ENCODE data around the gene SRR. TPM values are rescaled to one million over a fixed set of nuclear protein-coding genes. Genes with fewer than 3 reads are reported as not detected.
"Not testable (repeated sequence)": the region's sequence is repeated elsewhere in the genome, so short reads cannot be mapped to it uniquely, and the experiment has no call there.

The SRR gene
- total and polyA plus RNA-seq, 4 donors = 2.9 to 10.3 (median 4.3) TPM

- H3K27ac ChIP-seq (ENCODE audit: low read depth in 1 of 2, low read length in 2 of 2) = peak overlapping the region; percentile 73 to 85
- TF ChIP-seq MAX (IDR thresholded peaks at IDR 0.05) = no peak
- no peak for TF ChIP-seq HNF4G (IDR thresholded peaks at IDR 0.05)
- TF ChIP-seq FOXA2 (IDR thresholded peaks at IDR 0.05) = peak; percentile 49
- TF ChIP-seq HNF4A (conservative IDR thresholded peaks at IDR 0.05) = peak; percentile 59 to 63
- peak; percentile 79 to 83 for TF ChIP-seq JUND (IDR thresholded peaks at IDR 0.05)
- TF ChIP-seq RXRA (IDR thresholded peaks at IDR 0.05) = peak; percentile 6 to 18
- TF ChIP-seq FOXA1 (IDR thresholded peaks at IDR 0.05) = peak; percentile 11
- peak; percentile 42 for TF ChIP-seq SP1 (IDR thresholded peaks at IDR 0.05)
- TF ChIP-seq ZBTB33 (IDR thresholded peaks at IDR 0.05) = no peak
- no peak overlapping the region for H3K4me3 ChIP-seq (ENCODE audit: low read depth in 1 of 3, low read length in 3 of 3)
- DNase-seq (ENCODE audit: low spot score) = no peak
- H3K9me3 ChIP-seq (ENCODE audit: control insufficient read depth in 4 of 4, low read length in 3 of 4) = no peaks in the 10 kb centered on the region
- peaks cover 0 to 11% (median 7%) of the 10 kb centered on the region in 4 donors for H3K4me1 ChIP-seq (ENCODE audit: control insufficient read depth in 4 of 4, insufficient read depth in 4 of 4, low read length in 3 of 4)
- WGBS = 40% methylated on average over 6 of the region's 6 CpGs
- peak overlapping the region; percentile 15 to 74 for H3K9ac ChIP-seq (ENCODE audit: low read depth in 1 of 2, low read length in 2 of 2)
- no peaks in the 10 kb centered on the region for H3K27me3 ChIP-seq (ENCODE audit: control insufficient read depth in 4 of 4, insufficient read depth in 4 of 4, low read length in 3 of 4)
- no peaks in the 10 kb centered on the region for H3K36me3 ChIP-seq (ENCODE audit: control insufficient read depth in 4 of 4, insufficient read depth in 3 of 4, low read depth in 1 of 4, low read length in 3 of 4)
Measured at GRCh38 chr17:2309338-2310154, 5.8 kb downstream of the SRR start.

- H3K36me3 ChIP-seq (ENCODE audit: control insufficient read depth in 4 of 4, insufficient read depth in 3 of 4, low read depth in 1 of 4, low read length in 3 of 4) = no peaks in the 10 kb centered on the region
- no peak overlapping the region for H3K4me3 ChIP-seq (ENCODE audit: low read depth in 1 of 3, low read length in 3 of 3)
- DNase-seq (ENCODE audit: low spot score) = no peak
- H3K27me3 ChIP-seq (ENCODE audit: control insufficient read depth in 4 of 4, insufficient read depth in 4 of 4, low read length in 3 of 4) = no peaks in the 10 kb centered on the region
- TF ChIP-seq SP1 (IDR thresholded peaks at IDR 0.05) (no peak), TAF1 (conservative IDR thresholded peaks at IDR 0.05) (no peak), ZBTB33 (IDR thresholded peaks at IDR 0.05) (no peak), NR2F2 (IDR thresholded peaks at IDR 0.05) (no peak), MAX (IDR thresholded peaks at IDR 0.05) (no peak), REST (IDR thresholded peaks at IDR 0.05) (no peak)
- no peak overlapping the region for H3K27ac ChIP-seq (ENCODE audit: low read depth in 1 of 2, low read length in 2 of 2)
- no peak overlapping the region for H3K9ac ChIP-seq (ENCODE audit: low read depth in 1 of 2, low read length in 2 of 2)
- 95% methylated on average over 5 of the region's 5 CpGs for WGBS
- peaks cover 0 to 11% (median 7%) of the 10 kb centered on the region in 4 donors for H3K4me1 ChIP-seq (ENCODE audit: control insufficient read depth in 4 of 4, insufficient read depth in 4 of 4, low read length in 3 of 4)
- no peaks in the 10 kb centered on the region for H3K9me3 ChIP-seq (ENCODE audit: control insufficient read depth in 4 of 4, low read length in 3 of 4)
Measured at GRCh38 chr17:2312736-2313135, 9.0 kb downstream of the SRR start.

- WGBS = 95% methylated on average over 7 of the region's 7 CpGs
Measured at GRCh38 chr17:2316916-2317205, 13.1 kb downstream of the SRR start.

More at GRCh38 chr17:2316916-2317205, 13.1 kb downstream of the SRR start:
- H3K36me3 ChIP-seq (ENCODE audit: control insufficient read depth in 4 of 4, insufficient read depth in 3 of 4, low read depth in 1 of 4, low read length in 3 of 4); H3K27me3 ChIP-seq (ENCODE audit: control insufficient read depth in 4 of 4, insufficient read depth in 4 of 4, low read length in 3 of 4); H3K9ac ChIP-seq (ENCODE audit: low read depth in 1 of 2, low read length in 2 of 2); H3K9me3 ChIP-seq (ENCODE audit: control insufficient read depth in 4 of 4, low read length in 3 of 4); H3K4me1 ChIP-seq (ENCODE audit: control insufficient read depth in 4 of 4, insufficient read depth in 4 of 4, low read length in 3 of 4); H3K27ac ChIP-seq (ENCODE audit: low read depth in 1 of 2, low read length in 2 of 2); H3K4me3 ChIP-seq (ENCODE audit: low read depth in 1 of 3, low read length in 3 of 3); DNase-seq (ENCODE audit: low spot score): not testable (repeated sequence)
